Esophagus muscularis mucosa (tissue), 4 donors: ENCODE data around the gene HES2.
"Not testable (repeated sequence)": the region's sequence is repeated elsewhere in the genome, so short reads cannot be mapped to it uniquely, and the experiment has no call there.

Experiments used
- EP300 ChIP-seq: sonication (generic); formaldehyde crosslinking; IDR thresholded peaks from one replicate; pipeline ENCODE4 v1.6.1; 2017; ENCODE audit warnings: antibody characterized with exemption
- POLR2A ChIP-seq: fragments of 450-650 bp; IDR thresholded peaks from one replicate; pipeline ENCODE4 v1.6.1; 2017; ENCODE audit warnings: antibody characterized with exemption, moderate library complexity, mild to moderate bottlenecking, low read depth
- POLR2AphosphoS5 ChIP-seq, 2 donors: sonication (generic); formaldehyde crosslinking; IDR thresholded peaks; one replicate each; pipeline ENCODE4 v1.6.1; 2017; ENCODE audit warnings: antibody characterized with exemption in 2 of 2
- TF ChIP-seq, protein P1 (sequence below), 3 experiments: fragments of 200-600 bp in 2 of 3; fragments of 450-650 bp in 1 of 3; sonication (generic) in 2 of 3; IDR thresholded peaks; one replicate each; pipeline ENCODE4 v1.5.1; 2017 to 2019; ENCODE audit warnings: antibody characterized with exemption in 3 of 3, mild to moderate bottlenecking in 2 of 3, moderate library complexity in 1 of 3

- TF ChIP-seq, protein P1, sequence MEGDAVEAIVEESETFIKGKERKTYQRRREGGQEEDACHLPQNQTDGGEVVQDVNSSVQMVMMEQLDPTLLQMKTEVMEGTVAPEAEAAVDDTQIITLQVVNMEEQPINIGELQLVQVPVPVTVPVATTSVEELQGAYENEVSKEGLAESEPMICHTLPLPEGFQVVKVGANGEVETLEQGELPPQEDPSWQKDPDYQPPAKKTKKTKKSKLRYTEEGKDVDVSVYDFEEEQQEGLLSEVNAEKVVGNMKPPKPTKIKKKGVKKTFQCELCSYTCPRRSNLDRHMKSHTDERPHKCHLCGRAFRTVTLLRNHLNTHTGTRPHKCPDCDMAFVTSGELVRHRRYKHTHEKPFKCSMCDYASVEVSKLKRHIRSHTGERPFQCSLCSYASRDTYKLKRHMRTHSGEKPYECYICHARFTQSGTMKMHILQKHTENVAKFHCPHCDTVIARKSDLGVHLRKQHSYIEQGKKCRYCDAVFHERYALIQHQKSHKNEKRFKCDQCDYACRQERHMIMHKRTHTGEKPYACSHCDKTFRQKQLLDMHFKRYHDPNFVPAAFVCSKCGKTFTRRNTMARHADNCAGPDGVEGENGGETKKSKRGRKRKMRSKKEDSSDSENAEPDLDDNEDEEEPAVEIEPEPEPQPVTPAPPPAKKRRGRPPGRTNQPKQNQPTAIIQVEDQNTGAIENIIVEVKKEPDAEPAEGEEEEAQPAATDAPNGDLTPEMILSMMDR (IDR thresholded peaks at IDR 0.05), result not testable (repeated sequence)
- not testable (repeated sequence) for TF ChIP-seq POLR2AphosphoS5 (IDR thresholded peaks at IDR 0.05); EP300; POLR2A
Observed at GRCh38 chr1:6450486-6450885, 30.8 kb upstream of the HES2 start.
